ENCODE data around the gene RFX2. TPM values are rescaled to one million over a fixed set of nuclear protein-coding genes. Genes with fewer than 3 reads are reported as not detected.

Gene RFX2
- total and polyA plus RNA-seq, 8 donors: 1.8 to 14.0 (median 3.4) TPM

DNA sequence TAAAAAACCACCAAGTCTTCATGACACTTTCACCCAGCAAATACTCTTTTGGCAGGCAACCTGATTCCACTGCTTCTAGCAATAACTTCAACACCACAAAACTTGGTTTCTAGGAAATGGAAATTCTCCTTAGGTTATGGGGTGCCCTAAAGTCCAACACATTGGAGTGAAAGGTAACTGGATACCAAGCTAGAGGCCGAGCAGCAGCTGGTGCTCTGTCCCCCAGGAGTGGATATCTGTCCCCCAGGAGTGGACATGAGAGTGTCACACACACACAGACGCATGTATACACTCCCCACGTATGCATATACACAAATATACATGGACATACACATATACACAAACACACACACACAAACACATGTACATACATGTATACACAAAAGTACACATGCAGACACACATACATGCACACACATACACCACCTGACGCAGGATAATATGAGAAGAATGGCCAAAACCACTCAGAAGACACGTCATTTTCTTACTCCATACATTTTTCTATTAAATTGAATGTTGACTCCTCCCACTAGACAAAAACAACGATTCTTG, 50.8 kb downstream of the RFX2 start:
- no peaks in the 10 kb centered on the region for H3K36me3 ChIP-seq
- H3K27ac ChIP-seq: no peak overlapping the region
- no peak for FAIRE-seq
- no peaks in the 10 kb centered on the region for H3K9me3 ChIP-seq
- 63 to 81% methylated on average over 6 of the region's 6 CpGs for whole genome bisulfite sequencing, 2 donors
- intact Hi-C loops (cut with DNase I): no loop called here
- TF ChIP-seq, protein P1, sequence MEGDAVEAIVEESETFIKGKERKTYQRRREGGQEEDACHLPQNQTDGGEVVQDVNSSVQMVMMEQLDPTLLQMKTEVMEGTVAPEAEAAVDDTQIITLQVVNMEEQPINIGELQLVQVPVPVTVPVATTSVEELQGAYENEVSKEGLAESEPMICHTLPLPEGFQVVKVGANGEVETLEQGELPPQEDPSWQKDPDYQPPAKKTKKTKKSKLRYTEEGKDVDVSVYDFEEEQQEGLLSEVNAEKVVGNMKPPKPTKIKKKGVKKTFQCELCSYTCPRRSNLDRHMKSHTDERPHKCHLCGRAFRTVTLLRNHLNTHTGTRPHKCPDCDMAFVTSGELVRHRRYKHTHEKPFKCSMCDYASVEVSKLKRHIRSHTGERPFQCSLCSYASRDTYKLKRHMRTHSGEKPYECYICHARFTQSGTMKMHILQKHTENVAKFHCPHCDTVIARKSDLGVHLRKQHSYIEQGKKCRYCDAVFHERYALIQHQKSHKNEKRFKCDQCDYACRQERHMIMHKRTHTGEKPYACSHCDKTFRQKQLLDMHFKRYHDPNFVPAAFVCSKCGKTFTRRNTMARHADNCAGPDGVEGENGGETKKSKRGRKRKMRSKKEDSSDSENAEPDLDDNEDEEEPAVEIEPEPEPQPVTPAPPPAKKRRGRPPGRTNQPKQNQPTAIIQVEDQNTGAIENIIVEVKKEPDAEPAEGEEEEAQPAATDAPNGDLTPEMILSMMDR (IDR thresholded peaks at IDR 0.05): no peak
- peak in 1 of 6 donors; percentile 4 for DNase-seq
- H3K27me3 ChIP-seq: no peaks in the 10 kb centered on the region
- no peak for ATAC-seq
- H3K4me3 ChIP-seq: no peak overlapping the region
- peaks cover 0 to 15% (median 0%) of the 10 kb centered on the region in 3 donors for H3K4me1 ChIP-seq

DNA sequence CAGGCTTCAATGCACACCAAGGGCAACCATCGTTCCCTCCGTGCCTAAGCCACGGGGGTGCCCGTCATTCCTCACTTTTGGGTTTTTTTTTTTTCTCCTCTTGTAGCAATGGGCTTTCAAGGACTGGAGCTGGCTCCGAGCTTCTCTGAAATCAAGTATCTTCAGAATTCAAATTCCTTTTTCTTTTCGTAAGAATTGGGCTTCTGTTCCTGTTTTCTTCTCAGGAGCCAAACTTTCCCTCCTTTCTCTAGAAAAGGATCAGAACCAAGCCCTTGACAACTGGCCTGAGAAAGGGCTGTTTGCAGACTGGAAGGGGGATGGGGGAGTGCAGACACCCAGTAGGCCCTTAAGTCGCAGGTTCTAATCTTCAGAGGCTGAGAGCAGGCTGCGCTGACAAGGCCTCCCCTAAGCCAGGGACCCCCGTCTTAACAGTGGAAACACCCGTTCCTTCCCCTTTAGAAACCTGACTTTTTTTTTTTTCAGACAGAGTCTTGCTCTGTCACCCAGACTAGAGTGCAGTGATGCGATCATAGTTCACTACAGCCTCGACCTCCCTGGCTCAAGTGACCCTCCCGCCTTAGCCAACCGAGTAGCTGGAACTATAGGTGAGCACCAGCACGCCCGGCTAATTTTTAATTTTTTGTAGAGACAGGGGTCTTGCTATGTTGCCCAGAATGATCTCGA, 51.6 kb downstream of the RFX2 start:
- FAIRE-seq (no peak), DNase-seq (peak in 1 of 6 donors; percentile 8), ATAC-seq (no peak)
- Histone ChIP-seq H3K27ac (peak overlapping the region in 1 of 4 donors; percentile 76), H3K4me3 (no peak overlapping the region), H3K27me3 (no peaks in the 10 kb centered on the region), H3K4me1 (peaks cover 0 to 15% (median 0%) of the 10 kb centered on the region in 3 donors), H3K9me3 (no peaks in the 10 kb centered on the region), H3K36me3 (no peaks in the 10 kb centered on the region)
- 76 to 85% methylated on average over 17 of the region's 17 CpGs for WGBS, 2 donors
- intact Hi-C loops (cut with DNase I): no loop called here
- TF ChIP-seq, protein P1 (IDR thresholded peaks at IDR 0.05): no peak

DNA sequence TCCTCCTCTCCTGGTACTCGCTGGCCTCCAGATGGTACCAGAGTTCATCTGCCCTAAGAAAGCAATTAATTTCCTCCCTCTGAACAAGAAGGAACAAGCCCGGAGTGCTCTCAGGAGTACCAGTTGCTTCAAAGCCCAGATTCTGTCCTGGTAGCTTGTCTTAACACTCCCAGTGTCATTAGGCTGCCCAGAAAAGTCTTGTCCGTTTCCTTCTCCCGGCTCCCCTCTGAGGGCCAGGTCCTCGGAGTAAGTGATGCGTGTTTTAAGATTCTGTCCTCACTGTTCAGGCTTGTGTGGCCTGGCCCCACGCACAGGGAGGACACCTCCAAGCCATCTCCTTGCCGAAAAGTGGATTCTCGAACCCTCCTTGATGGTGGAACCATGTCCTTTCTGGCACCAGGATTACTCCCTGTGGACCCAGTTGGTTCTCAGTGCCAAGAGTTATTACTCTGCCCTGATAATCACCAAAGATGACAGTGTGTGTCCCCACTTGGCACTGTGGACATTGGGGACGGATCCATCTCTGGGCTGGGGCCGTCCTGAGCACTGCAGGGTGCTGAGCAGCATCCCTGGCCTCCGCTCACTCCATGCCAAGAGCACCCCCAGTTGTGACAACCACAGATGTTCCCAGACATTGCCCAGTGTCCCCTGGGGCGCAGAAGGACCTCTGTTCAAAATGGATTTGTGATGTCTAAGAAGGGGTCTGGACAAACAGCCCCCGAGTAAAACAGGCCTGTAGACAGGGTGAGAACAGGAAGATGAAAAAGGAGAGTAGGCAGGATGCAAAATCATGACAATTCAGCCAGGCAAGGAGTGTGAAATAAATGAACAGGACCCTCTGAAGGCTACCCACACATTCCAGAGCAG, 52.4 kb downstream of the RFX2 start:
- H3K27me3 ChIP-seq: no peaks in the 10 kb centered on the region
- FAIRE-seq (no peak), DNase-seq (no peak), ATAC-seq (no peak)
- peaks cover 0 to 15% (median 0%) of the 10 kb centered on the region in 3 donors for H3K4me1 ChIP-seq
- WGBS, 2 donors: 76 to 86% methylated on average over 14 of the region's 14 CpGs
- TF ChIP-seq, protein P1 (IDR thresholded peaks at IDR 0.05): no peak
- intact Hi-C loops (cut with DNase I): no loop called here
- H3K4me3 ChIP-seq: no peak overlapping the region
- peak overlapping the region; percentile 7 to 79 (median 49) for H3K27ac ChIP-seq
- H3K36me3 ChIP-seq: no peaks in the 10 kb centered on the region
- no peaks in the 10 kb centered on the region for H3K9me3 ChIP-seq

DNA sequence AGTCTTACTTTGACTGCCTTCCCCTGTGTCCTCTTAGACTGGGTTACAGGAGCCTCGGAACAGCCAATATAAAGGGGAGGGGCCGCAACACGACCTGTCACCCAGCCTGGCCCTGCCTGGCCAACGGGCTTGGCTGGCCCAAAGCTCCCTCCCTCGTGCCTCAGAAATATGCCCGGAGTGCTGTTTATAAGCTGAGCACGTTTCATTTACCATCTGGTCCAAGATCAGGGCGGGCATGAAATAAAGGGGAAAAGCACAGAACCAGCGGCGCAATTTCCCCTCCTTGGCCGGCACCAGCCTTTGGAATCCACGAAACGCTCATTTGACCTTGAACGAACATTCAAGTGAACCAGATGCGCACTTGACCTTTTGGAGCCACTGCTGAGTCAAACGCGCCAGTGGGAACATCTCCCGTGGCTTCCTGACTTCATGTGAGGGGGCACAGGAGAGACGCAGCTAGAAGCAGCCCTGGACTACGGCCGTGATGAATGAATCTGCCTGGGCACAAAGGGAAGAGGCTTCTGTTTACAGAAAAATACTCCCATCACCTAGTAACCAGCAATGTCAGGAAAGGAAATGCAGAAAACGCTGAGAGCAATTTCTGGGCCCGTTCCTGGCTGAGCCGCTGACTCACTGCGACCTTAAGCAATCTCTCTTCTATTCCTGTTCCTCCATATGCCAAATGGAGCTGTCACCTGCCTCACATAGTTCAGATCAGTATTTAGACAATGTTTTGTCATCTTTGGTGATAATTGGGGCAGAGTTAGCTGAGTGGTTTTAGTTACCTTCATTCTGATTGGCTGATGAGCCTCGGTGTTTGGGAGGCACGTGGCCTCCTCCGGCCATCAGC, 53.3 kb downstream of the RFX2 start:
- no peaks in the 10 kb centered on the region for H3K27me3 ChIP-seq
- TF ChIP-seq, protein P1 (IDR thresholded peaks at IDR 0.05): no peak
- peaks cover 0 to 12% (median 0%) of the 10 kb centered on the region in 3 donors for H3K4me1 ChIP-seq
- ATAC-seq (peak; percentile 51 to 86 (median 78)), DNase-seq (peak in 4 of 6 donors; percentile 38 to 43 (median 42)), FAIRE-seq (peak; percentile 97)
- H3K27ac ChIP-seq: peak overlapping the region; percentile 20 to 79 (median 64)
- no peaks in the 10 kb centered on the region for H3K9me3 ChIP-seq
- H3K36me3 ChIP-seq: no peaks in the 10 kb centered on the region
- intact Hi-C loops (cut with DNase I): no loop called here
- 36 to 41% methylated on average over 28 of the region's 28 CpGs for WGBS, 2 donors
- H3K4me3 ChIP-seq: no peak overlapping the region

All from pancreas (tissue), 10 donors.